GM12878 (cell line): Measurements from ENCODE around the gene RAB13. TPM values are rescaled to one million over a fixed set of nuclear protein-coding genes. Genes with fewer than 3 reads are reported as not detected.

Source experiments
- ATAC-seq: fragments of 200-7000 bp; cut with Tn5 transposase; 3 replicates; pipeline ENCODE4 v1.9.1; 2020; ENCODE audit warnings: mild to moderate bottlenecking, moderate library complexity
- BruUV-seq: library from RNA; stranded (reverse); fragments of 400-500 nt; replicated peaks from 2 replicates; lab custom pipeline; 2021; lab: Mats Ljungman, UMichigan
- CTCF ChIA-PET: fragments of 300-600 bp; sonication (Branson Sonifier 250); formaldehyde crosslinking; extraction: SDS; loops from one replicate; lab custom pipeline; 2021; ENCODE audit warnings: inconsistent platforms; lab: Yijun Ruan, JAX
- POLR2A ChIA-PET: fragments of 350-600 bp; formaldehyde crosslinking; extraction: SDS; loops from one replicate; lab custom pipeline; 2021; ENCODE audit warnings: inconsistent platforms; lab: Charles Lee
- RAD21 ChIA-PET: fragments of 300-600 bp; sonication (Branson Sonifier 250); formaldehyde crosslinking; loops from one replicate; lab custom pipeline; 2023; ENCODE audit warnings: antibody characterized with exemption; ENCODE audit not compliant: unreplicated experiment; lab: Charles Lee
- SMC1A ChIA-PET: fragments of 300-600 bp; sonication (Branson Sonifier 250); formaldehyde crosslinking; loops from one replicate; lab custom pipeline; 2023; ENCODE audit not compliant: unreplicated experiment, uncharacterized antibody; lab: Charles Lee
- DNase-seq: peaks from one replicate; pipeline ENCODE4 v3.0.0-alpha.2; 2011; ENCODE audit warnings: low read depth, low spot score
- FAIRE-seq: peaks from 3 replicates; lab custom pipeline; 2011; peaks lifted over from hg19 to GRCh38; lab: Jason Lieb, UNC
- H2AFZ ChIP-seq: 2 replicates; pipeline ENCODE4 v1.6.0; 2011; ENCODE audit warnings: low read depth, low read length, control low read depth; ENCODE audit not compliant: control insufficient read depth
- H3K27ac ChIP-seq: 2 replicates; pipeline ENCODE4 v1.5.1; 2011; ENCODE audit warnings: control low read depth; ENCODE audit not compliant: control insufficient read depth, insufficient read depth
- H3K27me3 ChIP-seq, 2 experiments: replicated peaks in 1 of 2; 2 replicates each; pipeline versions ENCODE4 v1.6.0 to v1.6.1; 2011; ENCODE audit warnings: low read length in 1 of 2; ENCODE audit not compliant: control insufficient read depth in 2 of 2, insufficient read depth in 2 of 2
- H3K36me3 ChIP-seq, 2 experiments: 2 replicates each; pipeline ENCODE4 v1.5.1; 2011; ENCODE audit warnings: low read length in 1 of 2; ENCODE audit not compliant: control insufficient read depth in 2 of 2, insufficient read depth in 2 of 2
- H3K4me1 ChIP-seq: 2 replicates; pipeline ENCODE4 v1.6.1; 2011; ENCODE audit warnings: mild to moderate bottlenecking, low read length, moderate library complexity, mixed read lengths; ENCODE audit not compliant: control insufficient read depth, insufficient read depth
- H3K4me2 ChIP-seq: 2 replicates; pipeline ENCODE4 v1.6.0; 2011; ENCODE audit warnings: control low read depth; ENCODE audit not compliant: control insufficient read depth, insufficient read depth
- H3K4me3 ChIP-seq: fragments of 200-600 bp; sonication (generic); 2 replicates; pipeline ENCODE4 v1.5.1; 2016
- H3K79me2 ChIP-seq: 2 replicates; pipeline ENCODE4 v1.6.0; 2011; ENCODE audit warnings: low read length; ENCODE audit not compliant: control insufficient read depth, insufficient read depth
- H3K9ac ChIP-seq: 2 replicates; pipeline ENCODE4 v1.8.0; 2011; ENCODE audit warnings: low read length, control low read depth, mixed read lengths; ENCODE audit not compliant: control insufficient read depth, insufficient read depth
- H3K9me3 ChIP-seq: replicated peaks from 3 replicates; pipeline ENCODE4 v1.5.1; 2011; ENCODE audit warnings: mild to moderate bottlenecking, low read length; ENCODE audit not compliant: control insufficient read depth, insufficient read depth
- H4K20me1 ChIP-seq: 2 replicates; pipeline ENCODE4 v1.6.0; 2011; ENCODE audit not compliant: control insufficient read depth, insufficient read depth
- BACH1 ChIP-seq: fragments of 450-650 bp; IDR thresholded peaks from 2 replicates; pipeline ENCODE4 v1.6.1; 2017; ENCODE audit warnings: mild to moderate bottlenecking, borderline replicate concordance
- BRCA1 ChIP-seq: IDR thresholded peaks from 2 replicates; pipeline ENCODE4 v1.6.1; 2011; ENCODE audit warnings: low read depth, low read length, improper control_type of control experiment
- CBX5 ChIP-seq: sonication (generic); IDR thresholded peaks from 2 replicates; pipeline ENCODE4 v1.6.1; 2016; ENCODE audit warnings: low read depth, moderate library complexity, mild to moderate bottlenecking, inconsistent platforms
- CEBPB ChIP-seq, 2 experiments: fragments of 150-350 bp in 1 of 2; IDR thresholded peaks; 2 replicates each; pipeline ENCODE4 v1.6.1; 2012 to 2014; ENCODE audit warnings: low read depth in 2 of 2, low read length in 2 of 2, borderline replicate concordance in 1 of 2, inconsistent platforms in 1 of 2
- CHD4 ChIP-seq: fragments of 200-600 bp; sonication (generic); IDR thresholded peaks from 2 replicates; pipeline ENCODE4 v1.6.1; 2016; ENCODE audit warnings: mild to moderate bottlenecking
- DPF2 ChIP-seq: fragments of 450-650 bp; IDR thresholded peaks from 2 replicates; pipeline ENCODE4 v1.6.1; 2017; ENCODE audit warnings: mild to moderate bottlenecking
- MTA2 ChIP-seq: fragments of 450-650 bp; IDR thresholded peaks from 2 replicates; pipeline ENCODE4 v1.6.1; 2016; ENCODE audit warnings: low read depth, mild to moderate bottlenecking, moderate library complexity
- NBN ChIP-seq: fragments of 450-650 bp; IDR thresholded peaks from 2 replicates; pipeline ENCODE4 v1.6.1; 2016
- NFXL1 ChIP-seq: fragments of 450-650 bp; IDR thresholded peaks from 2 replicates; pipeline ENCODE4 v1.6.1; 2017; ENCODE audit warnings: antibody characterized with exemption, mild to moderate bottlenecking, borderline replicate concordance
- NR2F1 ChIP-seq: fragments of 450-650 bp; conservative IDR thresholded peaks from 2 replicates; pipeline ENCODE4 v1.6.1; 2017; ENCODE audit warnings: mild to moderate bottlenecking
- POLR2A ChIP-seq: IDR thresholded peaks from 2 replicates; pipeline ENCODE4 v1.6.1; 2011; ENCODE audit warnings: low read depth, mild to moderate bottlenecking, low read length
- SRF ChIP-seq, 2 experiments: IDR thresholded peaks; 2 replicates each; pipeline ENCODE4 v1.6.1; 2011; ENCODE audit warnings: low read depth in 2 of 2, low read length in 2 of 2, mild to moderate bottlenecking in 1 of 2, moderate library complexity in 1 of 2
- TAF1 ChIP-seq: IDR thresholded peaks from 2 replicates; pipeline ENCODE4 v1.6.1; 2011; ENCODE audit warnings: mild to moderate bottlenecking, low read depth, low read length, borderline replicate concordance
- ZBTB40 ChIP-seq: fragments of 450-650 bp; IDR thresholded peaks from 2 replicates; pipeline ENCODE4 v1.6.1; 2016; ENCODE audit warnings: mild to moderate bottlenecking, moderate library complexity, borderline replicate concordance
- WGBS: methylation state at CpG from one replicate; pipeline ENCODE4 v1.1.6; 2016; ENCODE audit warnings: low lambda C conversion rate; ENCODE audit not compliant: insufficient replicate concordance, insufficient coverage; ENCODE audit errors: missing lambda C conversion rate; 5-methylcytosine and 5-hydroxymethylcytosine counted together
- in situ Hi-C: fragments of 300-500 bp; cut with MboI; formaldehyde crosslinking; loops from 9 replicates; pipeline ENCODE4 v1.14.3; 2018; ENCODE audit warnings: mixed read lengths
- intact Hi-C: fragments of 100-400 bp; cut with micrococcal nuclease; formaldehyde crosslinking; loops from one replicate; pipeline ENCODE4 v1.14.2; 2022; ENCODE audit not compliant: unreplicated experiment
- polyA plus RNA-seq, 11 experiments: library from polyadenylated mRNA; depleted of rRNA in 4 of 11; unstranded in 6 of 11; stranded (reverse) in 5 of 11; fragments of >200 nt; fragmentation: Nextera tagmentation in 4 of 11; fragmentation: Illumina TruSeq in 1 of 11; extraction: Ambion mirVana in 4 of 11; extraction: Trizol in 1 of 11; gene quantifications; 1 replicate in 1 of 11; 2 replicates in 10 of 11; pipeline versions ENCODE4 v1.2.1 to v1.2.3, GENCODE V29; 2011 to 2016; ENCODE audit warnings: inconsistent platforms in 2 of 11, missing spikeins in 2 of 11, low read depth in 1 of 11
- total RNA-seq, 4 experiments: library from RNA; depleted of rRNA in 3 of 4; stranded (reverse); fragments of >200 nt in 3 of 4; fragmentation: Illumina TruSeq in 1 of 4; extraction: Trizol in 1 of 4; gene quantifications; 2 replicates each; pipeline versions ENCODE4 v1.2.1 to v1.2.3, GENCODE V29; 2013 to 2021
- TF ChIP-seq, protein P1 (sequence below): fragments of 450-650 bp; IDR thresholded peaks from 2 replicates; pipeline ENCODE4 v1.6.1; 2017; ENCODE audit warnings: mild to moderate bottlenecking
- TF ChIP-seq, protein P2 (sequence below): IDR thresholded peaks from 2 replicates; pipeline ENCODE4 v1.6.1; 2011; ENCODE audit warnings: low read depth, low read length, improper control_type of control experiment, borderline replicate concordance

Gene RAB13
- total and polyA plus RNA-seq, 10 of the 15 experiments (the other 5 are each of a cell fraction or from before 2014, with no cell fraction given): 0.75 to 30.7 (median 15.9) TPM

GRCh38 chr1:153978274-153978909 lies 7.7 kb downstream of the RAB13 start:
- FAIRE-seq: peak; percentile 23
- intact Hi-C loops: no loop called here

More at GRCh38 chr1:153978274-153978909, 7.7 kb downstream of the RAB13 start:
- Histone ChIP-seq H2AFZ (peak overlapping the region; percentile 78), H3K36me3 (peaks cover 8 to 12% of the 10 kb centered on the region in 2 experiments), H3K4me3 (peak overlapping the region; percentile 87), H3K4me1 (peaks cover 4% of the 10 kb centered on the region; the same call in 1 of the 2 replicates), H4K20me1 (no peaks in the 10 kb centered on the region), H3K9ac (peak overlapping the region; percentile 88)
- DNase-seq: no peak
- ATAC-seq: 0 out of 3 replicates have a peak, but pooled peaks have one; percentile 2
- CTCF ChIA-PET: interaction anchor here (0.8 to 6.6 kb wide), 17 partner anchors 9 to 468 kb away, joined by 3 to 62 read pairs (median 6); partner anchors contain the start of genes CREB3L4, DENND4B, ILF2 and RAB13
- SMC1A ChIA-PET: interaction anchor here (0.6 to 5.0 kb wide), 21 partner anchors 8 to 406 kb away, joined by 3 to 82 read pairs (median 4); partner anchors contain the start of genes CREB3L4, DENND4B, GATAD2B and RAB13
- TF ChIP-seq BRCA1 (no peak), CHD4 (no peak), POLR2A (no peak), SRF (IDR thresholded peaks at IDR 0.05; ENCODE audit: low read depth in 2 of 2, low read length in 2 of 2) (no peak), ZBTB40 (no peak), NBN (no peak), BACH1 (no peak), NFXL1 (no peak), DPF2 (no peak), CBX5 (no peak), TAF1 (no peak), MTA2 (no peak), NR2F1 (no peak), CEBPB (IDR thresholded peaks at IDR 0.05; ENCODE audit: borderline replicate concordance in 1 of 2, low read depth in 2 of 2, low read length in 2 of 2) (no peak)
- TF ChIP-seq, protein P1, sequence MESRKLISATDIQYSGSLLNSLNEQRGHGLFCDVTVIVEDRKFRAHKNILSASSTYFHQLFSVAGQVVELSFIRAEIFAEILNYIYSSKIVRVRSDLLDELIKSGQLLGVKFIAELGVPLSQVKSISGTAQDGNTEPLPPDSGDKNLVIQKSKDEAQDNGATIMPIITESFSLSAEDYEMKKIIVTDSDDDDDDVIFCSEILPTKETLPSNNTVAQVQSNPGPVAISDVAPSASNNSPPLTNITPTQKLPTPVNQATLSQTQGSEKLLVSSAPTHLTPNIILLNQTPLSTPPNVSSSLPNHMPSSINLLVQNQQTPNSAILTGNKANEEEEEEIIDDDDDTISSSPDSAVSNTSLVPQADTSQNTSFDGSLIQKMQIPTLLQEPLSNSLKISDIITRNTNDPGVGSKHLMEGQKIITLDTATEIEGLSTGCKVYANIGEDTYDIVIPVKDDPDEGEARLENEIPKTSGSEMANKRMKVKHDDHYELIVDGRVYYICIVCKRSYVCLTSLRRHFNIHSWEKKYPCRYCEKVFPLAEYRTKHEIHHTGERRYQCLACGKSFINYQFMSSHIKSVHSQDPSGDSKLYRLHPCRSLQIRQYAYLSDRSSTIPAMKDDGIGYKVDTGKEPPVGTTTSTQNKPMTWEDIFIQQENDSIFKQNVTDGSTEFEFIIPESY: no peak
- TF ChIP-seq, protein P2, sequence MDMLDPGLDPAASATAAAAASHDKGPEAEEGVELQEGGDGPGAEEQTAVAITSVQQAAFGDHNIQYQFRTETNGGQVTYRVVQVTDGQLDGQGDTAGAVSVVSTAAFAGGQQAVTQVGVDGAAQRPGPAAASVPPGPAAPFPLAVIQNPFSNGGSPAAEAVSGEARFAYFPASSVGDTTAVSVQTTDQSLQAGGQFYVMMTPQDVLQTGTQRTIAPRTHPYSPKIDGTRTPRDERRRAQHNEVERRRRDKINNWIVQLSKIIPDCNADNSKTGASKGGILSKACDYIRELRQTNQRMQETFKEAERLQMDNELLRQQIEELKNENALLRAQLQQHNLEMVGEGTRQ: no peak
- TF ChIP-seq, all 136 proteins: peak for 0
- Histone ChIP-seq H3K4me2 (peak overlapping the region; percentile 69), H3K27ac (peak overlapping the region; percentile 86), H3K9me3 (no peaks in the 10 kb centered on the region), H3K27me3 (no peaks in the 10 kb centered on the region), H3K79me2 (peaks cover 22% of the 10 kb centered on the region)
- ChIA-PET RAD21 (interaction anchor here (1.1 to 4.0 kb wide), 12 partner anchors 10 to 307 kb away, joined by 3 to 42 read pairs (median 8); partner anchors contain the start of genes CREB3L4, DENND4B, GATAD2B and ILF2), POLR2A (interaction anchor here (0.5 to 5.3 kb wide), 15 partner anchors 8 to 181 kb away, joined by 3 to 132 read pairs (median 6); partner anchors contain the start of genes CREB3L4, CRTC2, DENND4B and GATAD2B)
- WGBS: 55% methylated on average over 9 of the region's 9 CpGs
- in situ Hi-C loops: no loop called here
- no TSS peak for BruUV-seq
